Measurements from ENCODE around the gene SLC9A5. TPM values are rescaled to one million over a fixed set of nuclear protein-coding genes. Genes with fewer than 3 reads are reported as not detected.

SLC9A5 gene
- total RNA-seq, 1 donor from 2014 or later = 0.84 TPM

DNA sequence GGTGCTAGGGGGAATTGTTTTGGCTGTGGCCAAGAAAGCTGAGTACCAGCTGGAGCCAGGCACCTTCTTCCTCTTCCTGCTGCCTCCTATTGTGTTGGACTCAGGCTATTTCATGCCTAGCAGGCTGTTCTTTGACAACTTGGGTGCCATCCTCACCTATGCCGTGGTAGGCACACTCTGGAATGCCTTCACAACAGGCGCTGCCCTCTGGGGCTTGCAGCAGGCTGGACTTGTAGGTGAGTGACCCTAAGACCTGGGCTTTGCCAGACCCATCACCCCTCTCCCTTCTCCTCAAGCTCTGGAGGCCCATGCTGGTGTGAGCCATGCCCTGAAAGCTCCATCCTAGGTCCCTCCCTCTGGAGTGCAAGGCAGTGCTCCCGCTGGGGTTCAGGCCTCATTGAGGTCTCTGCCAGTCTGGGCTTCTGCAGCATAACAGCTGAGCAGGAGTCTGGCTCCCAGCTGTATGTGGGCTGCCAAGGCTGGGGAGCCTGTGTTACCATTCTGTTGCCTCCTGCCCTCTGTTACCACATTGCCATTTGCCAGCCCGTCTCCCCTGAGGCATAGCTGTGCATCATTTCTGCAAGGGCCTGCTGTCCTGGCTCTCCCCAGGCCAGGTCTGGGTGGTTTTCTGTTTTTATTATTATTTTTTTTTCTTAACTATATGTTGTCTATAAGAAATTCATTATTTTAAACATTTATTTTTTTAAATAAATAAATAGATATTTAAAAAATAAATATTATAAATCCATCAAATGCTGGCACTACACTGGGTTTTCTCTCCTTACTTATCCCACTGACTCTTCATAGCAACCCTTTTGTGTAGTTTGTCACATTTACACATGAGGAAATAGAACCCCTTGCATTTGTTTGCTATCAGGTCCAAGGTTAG, 4.1 kb downstream of the SLC9A5 start:
- intact Hi-C loops (cut with DNase I) = no loop called here
- no peak for DNase-seq (ENCODE audit: missing footprints)
- ATAC-seq = no peak

DNA sequence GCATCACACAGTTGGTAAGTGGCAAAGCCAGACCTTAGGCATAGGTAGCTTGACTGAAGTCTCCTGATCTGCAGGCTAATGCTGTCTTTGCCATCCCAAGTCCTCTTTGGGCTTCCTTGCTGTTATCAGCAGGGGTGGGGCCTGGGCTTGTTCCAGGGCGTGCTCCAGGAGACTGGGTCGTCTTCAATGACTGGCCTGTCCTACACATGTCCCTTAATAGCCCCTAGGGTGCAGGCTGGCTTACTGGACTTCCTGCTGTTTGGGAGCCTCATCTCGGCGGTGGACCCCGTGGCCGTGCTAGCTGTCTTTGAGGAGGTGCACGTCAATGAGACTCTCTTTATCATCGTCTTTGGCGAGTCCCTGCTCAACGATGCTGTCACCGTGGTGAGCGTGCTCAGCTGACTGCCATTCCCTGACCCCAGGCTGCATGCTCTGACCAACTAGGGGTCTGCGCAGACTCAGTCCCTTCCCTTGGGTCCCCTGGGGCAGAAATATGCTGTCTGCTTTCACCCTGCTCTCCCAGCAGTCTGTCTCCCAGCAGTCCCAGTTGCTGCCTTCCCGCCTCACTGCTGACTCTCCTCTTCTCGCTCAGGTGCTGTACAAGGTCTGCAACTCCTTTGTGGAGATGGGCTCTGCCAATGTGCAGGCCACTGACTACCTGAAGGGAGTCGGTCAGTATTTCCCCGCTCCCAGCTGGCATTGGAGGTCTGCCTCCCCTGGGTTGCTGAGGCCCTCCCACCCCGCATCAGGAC, 6.2 kb downstream of the SLC9A5 start:
- intact Hi-C loops (cut with DNase I) = no loop called here
- ATAC-seq (no peak), DNase-seq (ENCODE audit: missing footprints) (no peak)

DNA sequence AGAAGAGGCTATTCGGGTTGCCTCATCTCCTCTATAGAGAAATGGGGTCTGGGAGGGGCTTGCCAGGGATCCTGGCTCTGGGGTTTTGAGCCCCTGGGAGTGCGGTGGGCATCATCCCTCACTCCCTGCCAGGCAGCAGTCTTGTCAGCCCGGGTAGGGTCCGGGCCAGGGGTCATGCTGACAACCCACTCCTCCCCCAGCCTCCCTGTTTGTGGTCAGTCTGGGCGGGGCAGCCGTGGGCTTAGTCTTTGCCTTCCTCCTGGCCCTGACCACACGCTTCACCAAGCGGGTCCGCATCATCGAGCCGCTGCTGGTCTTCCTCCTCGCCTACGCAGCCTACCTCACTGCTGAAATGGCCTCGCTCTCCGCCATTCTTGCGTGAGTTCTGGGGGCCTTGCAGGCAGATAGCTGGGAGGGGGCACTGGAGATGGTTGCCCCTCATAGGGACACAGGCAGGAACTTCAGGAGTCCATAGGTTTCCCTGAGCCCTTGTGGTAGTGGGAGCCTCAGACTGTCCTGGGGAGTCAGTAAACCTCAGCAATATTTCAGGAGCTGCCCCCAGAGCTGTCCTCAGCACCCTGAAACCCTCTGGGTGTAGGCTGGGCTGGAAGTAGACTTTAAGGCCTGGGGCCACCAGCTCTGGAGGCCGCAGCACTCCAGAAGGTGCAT, 6.9 kb downstream of the SLC9A5 start:
- DNase-seq (ENCODE audit: missing footprints) (no peak), ATAC-seq (no peak)
- intact Hi-C loops (cut with DNase I) = no loop called here

DNA sequence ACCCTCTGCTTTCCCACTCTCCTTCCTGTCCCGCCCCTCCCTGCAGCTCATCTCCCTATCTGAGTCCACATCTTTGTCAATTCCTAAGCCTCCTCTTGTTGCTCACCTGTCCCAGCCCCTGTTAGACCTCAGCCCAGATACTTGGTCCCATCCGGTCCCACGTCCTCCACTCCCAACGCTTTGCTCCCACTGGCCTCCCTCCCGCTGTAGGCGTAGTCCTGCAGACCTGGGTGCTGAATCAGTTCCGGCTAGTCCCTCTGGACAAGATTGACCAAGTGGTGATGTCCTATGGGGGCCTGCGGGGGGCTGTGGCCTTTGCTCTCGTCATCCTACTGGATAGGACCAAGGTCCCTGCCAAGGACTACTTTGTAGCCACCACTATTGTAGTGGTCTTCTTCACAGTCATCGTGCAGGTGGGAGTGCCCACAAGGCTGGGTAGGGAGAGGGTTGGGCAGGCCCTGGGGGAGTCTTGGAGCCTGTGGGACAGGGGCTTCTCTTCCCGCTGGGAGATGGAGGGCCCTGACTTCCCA, 8.0 kb downstream of the SLC9A5 start:
- intact Hi-C loops (cut with DNase I) = no loop called here
- ATAC-seq = no peak
- DNase-seq (ENCODE audit: missing footprints) = no peak

DNA sequence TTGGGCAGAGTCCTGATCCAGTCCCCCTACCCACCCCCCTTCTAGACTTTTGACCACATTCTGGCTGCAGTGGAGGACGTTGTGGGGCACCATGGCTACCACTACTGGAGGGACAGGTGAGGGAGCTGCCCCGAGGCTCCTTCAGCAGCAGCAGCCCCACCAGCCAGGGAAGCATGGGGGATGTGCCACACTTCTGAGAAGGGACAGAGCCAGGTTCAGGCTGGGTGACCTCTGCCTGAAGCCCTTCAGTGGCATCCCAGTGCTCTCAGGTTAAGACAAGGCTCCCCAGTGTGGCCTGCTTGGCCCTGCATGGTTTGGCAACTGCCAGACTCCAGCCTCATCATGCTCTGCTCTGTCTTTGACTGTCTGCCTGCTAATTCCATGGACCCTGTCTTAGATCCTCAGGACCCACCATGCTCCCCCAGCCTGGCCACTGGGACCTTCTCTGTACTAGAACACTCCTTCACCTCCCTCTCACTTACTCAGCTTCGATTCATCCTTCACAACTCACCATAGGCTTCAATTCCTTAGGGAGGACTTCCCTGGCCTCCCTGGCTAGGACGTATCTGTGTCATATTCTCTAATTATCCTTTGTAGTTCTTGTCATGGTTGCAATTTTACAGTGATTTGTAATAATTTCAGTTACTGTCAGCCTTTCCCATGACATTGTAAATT, 8.8 kb downstream of the SLC9A5 start:
- DNase-seq (ENCODE audit: missing footprints) (no peak), ATAC-seq (no peak)
- intact Hi-C loops (cut with DNase I) = no loop called here

DNA sequence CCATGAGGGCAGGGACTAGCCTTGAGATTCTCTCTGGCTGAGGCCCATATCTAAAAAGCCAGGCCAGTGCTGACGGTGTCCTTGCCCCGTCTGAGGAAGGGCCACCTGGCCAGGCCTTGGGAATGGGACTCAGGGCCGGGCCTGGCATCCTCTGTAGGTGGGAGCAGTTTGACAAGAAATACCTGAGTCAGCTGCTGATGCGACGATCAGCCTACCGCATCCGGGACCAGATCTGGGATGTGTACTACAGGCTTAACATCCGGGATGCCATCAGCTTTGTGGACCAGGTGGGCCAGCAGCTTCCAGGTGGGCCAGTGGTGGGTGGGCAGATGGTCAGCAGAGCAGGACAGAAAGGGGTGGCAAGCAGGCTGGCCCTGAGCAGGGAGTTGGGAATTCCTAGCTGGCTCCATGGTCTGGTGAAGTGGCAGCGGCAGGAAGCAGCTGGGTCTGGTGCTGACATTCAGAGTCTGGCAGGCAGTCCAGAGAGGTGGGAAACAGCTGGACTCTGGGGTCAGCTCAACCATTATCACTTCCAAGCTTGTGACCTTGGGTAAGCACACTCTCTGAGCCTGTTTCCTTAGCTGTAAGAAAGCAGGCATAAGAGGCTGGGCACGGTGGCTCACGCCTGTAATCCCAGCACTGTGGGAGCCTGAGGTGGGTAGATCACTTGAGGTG, 9.5 kb downstream of the SLC9A5 start:
- intact Hi-C loops (cut with DNase I) = no loop called here
- ATAC-seq (no peak), DNase-seq (ENCODE audit: missing footprints) (no peak)

DNA sequence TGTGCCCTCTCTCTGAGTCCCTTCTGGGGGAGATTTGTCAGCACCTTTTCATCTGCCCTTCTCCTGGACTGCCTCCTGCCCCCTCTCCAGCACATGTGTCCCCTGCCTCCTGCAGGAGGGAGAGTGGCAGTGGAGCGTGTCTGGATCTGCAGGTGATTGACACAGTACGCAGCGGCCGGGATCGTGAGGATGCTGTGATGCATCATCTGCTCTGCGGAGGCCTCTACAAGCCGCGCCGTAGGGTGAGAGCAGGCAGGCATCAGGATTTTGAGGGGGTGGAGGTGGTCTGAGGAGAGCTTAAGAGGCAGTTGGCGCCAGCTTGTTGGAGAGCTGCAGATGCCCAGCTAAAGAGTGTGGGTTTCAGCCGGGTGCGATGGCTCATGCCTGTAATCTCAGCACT, 10.9 kb downstream of the SLC9A5 start:
- DNase-seq (ENCODE audit: missing footprints) = no peak
- ATAC-seq = no peak
- intact Hi-C loops (cut with DNase I) = loop anchor here (5.0 kb wide), 1 partner anchor 138 kb away; no protein-coding TSS in a partner anchor

DNA sequence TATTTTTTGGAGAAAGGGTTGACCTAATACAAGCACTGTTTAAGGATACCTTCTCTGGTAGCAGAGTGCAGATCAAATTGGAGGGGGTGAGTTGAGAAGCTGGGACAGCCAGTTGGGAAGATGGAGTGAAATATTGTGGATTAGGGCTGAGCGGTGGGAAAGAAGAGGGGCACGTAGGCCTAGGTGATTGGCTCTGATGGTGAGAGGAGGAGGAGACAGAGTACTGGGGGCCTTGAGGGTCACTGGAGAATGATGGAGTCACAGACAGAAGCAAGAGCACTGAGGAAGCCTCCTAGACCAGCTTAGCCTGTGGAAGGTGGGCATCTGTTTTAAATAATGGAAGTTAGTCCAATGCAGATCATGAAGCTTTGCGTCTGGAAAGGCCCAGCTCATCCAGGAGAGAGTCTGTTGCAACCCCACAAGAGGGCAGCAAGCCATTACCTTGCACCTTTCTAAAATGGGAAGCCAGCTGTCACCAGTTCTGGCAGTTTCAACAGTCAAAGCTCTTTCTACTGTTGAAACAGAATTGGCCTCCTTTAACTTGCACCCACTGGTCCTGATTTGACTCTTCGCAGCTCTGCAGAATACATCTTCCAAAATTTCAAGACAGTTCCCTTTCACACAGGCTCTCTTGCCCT, 11.8 kb downstream of the SLC9A5 start:
- DNase-seq (ENCODE audit: missing footprints) = no peak
- intact Hi-C loops (cut with DNase I) = loop anchor here (1.0 to 5.0 kb wide), 2 partner anchors 137 to 156 kb away; partner anchors contain the start of gene ZDHHC1
- ATAC-seq = peak; percentile 62

DNA sequence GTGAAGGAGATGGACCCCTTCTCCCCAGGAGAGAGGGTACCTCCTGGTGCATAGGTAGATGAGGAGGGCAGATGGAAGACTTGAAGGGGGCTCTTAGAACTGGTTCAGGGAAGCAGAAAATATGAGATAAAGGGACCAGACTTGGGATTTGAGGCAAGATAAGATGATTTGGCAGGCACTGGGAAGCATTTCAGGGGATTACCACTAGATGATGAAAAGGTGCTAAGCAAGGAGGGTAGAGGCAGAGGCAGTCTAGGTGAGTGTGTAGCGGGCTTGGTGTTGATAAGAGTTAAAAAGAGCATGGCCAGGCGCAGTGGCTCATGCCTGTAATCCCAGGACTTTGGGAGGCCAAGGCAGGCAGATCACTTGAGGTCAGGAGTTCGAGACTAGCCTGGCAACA, 14.4 kb downstream of the SLC9A5 start:
- ATAC-seq = no peak
- intact Hi-C loops (cut with DNase I) = loop anchor here (5.0 kb wide), 1 partner anchor 134 kb away; no protein-coding TSS in a partner anchor
- no peak for DNase-seq (ENCODE audit: missing footprints)

DNA sequence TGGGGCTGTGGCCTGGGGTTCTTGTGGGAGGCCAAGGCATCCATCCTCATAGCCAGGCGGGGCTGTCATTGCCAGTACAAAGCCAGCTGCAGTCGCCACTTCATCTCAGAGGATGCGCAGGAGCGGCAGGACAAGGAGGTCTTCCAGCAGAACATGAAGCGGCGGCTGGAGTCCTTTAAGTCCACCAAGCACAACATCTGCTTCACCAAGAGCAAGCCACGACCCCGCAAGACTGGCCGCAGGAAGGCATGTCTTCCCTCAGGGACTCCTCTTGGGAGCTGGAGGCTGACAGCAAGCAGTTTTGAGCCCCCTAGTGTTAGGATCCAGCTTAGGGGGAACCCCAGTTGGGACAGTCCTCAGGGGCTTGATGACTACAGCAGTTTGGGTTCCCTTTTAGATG, 15.5 kb downstream of the SLC9A5 start:
- ATAC-seq (no peak), DNase-seq (ENCODE audit: missing footprints) (no peak)
- intact Hi-C loops (cut with DNase I) = loop anchor here (5.0 kb wide), 1 partner anchor 133 kb away; no protein-coding TSS in a partner anchor

DNA sequence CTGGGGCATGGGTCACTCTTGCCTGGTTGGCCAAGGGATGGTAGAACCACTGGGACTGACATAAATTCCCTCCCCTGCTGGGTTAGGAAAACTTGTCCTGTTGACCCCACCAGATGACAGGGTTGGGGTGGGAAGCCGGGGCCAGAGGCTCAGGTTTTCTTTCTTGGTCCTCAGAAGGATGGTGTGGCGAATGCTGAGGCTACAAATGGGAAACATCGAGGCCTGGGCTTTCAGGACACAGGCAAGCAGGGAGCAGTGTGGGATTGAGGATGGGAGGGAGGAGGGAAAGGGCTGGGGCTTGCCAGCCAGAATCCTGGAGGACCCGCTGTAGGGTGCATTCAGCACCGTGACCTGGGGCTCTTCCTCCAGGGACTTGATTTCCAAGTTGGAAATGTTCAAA, 16.1 kb downstream of the SLC9A5 start:
- intact Hi-C loops (cut with DNase I) = loop anchor here (5.0 kb wide), 1 partner anchor 132 kb away; no protein-coding TSS in a partner anchor
- DNase-seq (ENCODE audit: missing footprints) = no peak

DNA sequence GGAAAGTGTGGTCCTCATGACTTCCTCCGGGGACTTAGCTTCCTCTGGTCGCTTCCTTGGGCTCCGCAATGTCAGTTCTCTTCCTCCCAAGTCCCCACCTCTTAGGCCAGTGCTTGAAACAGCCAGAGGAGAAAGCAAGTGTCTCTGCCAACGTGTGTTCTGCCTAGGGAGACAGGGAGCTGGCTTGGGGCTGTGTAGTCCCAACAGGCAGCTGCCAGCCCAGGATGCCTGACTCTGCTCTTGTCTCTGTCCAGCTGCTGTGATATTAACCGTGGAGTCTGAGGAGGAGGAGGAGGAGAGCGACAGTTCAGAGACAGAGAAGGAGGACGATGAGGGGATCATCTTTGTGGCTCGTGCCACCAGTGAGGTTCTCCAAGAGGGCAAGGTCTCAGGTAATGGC, 17.1 kb downstream of the SLC9A5 start:
- intact Hi-C loops (cut with DNase I) = no loop called here
- no peak for ATAC-seq
- DNase-seq (ENCODE audit: missing footprints) = no peak

More for the DNA sequence above, 16.1 kb downstream of the SLC9A5 start:
- ATAC-seq = no peak

DNA sequence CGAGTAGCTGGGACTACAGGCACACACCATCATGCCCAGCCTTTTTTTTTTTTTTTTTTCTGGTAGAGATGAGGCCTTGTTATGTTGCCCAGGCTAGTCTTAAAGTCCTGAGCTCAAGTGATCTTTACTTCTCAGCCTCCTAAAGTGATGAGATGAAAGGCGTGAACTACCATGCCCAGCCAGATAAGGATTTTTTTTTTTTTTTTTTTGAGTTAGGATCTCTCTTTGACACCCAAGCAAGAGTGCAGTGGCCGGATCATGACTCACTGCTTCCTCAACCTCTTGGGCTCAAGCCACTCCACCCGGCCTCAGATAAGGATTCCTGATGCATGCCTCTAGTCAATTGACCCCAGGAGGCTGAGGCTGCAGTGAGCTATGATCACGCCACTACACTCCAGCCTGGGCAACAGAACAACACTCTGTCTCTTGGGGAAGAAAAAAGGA, 19.4 kb downstream of the SLC9A5 start:
- DNase-seq (ENCODE audit: missing footprints) = peak; percentile 71

DNA sequence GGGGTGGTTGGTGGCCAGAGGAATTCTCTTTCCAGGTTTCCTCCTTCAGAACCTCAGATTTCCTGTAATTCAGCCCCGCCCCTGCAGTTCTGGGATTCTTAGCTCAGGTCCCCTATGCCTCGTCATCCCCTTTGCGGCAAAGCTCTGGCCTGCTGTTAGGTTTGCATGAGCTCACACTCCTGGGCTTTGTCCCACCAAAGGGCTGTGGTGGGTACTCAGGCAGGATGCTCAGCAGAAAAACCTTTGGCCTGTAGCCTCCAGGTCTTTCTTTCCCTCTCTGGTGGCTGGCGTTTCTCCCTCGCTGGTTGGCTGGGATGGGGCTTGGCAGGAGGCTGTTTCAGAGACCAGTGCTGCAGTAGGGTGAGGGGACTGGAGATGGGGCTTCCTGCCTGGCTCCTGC, 21.0 kb downstream of the SLC9A5 start:
- ATAC-seq = no peak
- peak; percentile 51 for DNase-seq (ENCODE audit: missing footprints)
- intact Hi-C loops (cut with DNase I) = no loop called here

More for the DNA sequence above, 19.4 kb downstream of the SLC9A5 start:
- intact Hi-C loops (cut with DNase I) = no loop called here
- peak; percentile 75 for ATAC-seq

DNA sequence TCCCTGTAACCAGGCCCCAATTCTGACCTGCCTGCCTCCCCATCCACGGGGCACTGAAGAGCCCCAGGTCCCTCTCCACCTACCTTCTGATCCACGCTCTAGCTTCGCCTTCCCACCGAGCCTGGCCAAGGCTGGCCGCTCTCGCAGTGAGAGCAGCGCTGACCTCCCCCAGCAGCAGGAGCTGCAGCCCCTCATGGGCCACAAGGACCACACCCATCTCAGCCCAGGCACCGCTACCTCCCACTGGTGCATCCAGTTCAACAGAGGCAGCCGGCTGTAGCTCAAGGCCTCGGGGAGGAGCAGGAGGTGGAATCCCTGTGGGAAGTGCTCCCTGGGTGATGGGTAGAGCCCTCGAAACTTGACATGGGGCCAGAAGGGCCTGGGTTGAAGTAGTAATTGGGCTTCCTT, 22.2 kb downstream of the SLC9A5 start:
- no peak for ATAC-seq
- intact Hi-C loops (cut with DNase I) = no loop called here
- DNase-seq (ENCODE audit: missing footprints) = no peak

DNA sequence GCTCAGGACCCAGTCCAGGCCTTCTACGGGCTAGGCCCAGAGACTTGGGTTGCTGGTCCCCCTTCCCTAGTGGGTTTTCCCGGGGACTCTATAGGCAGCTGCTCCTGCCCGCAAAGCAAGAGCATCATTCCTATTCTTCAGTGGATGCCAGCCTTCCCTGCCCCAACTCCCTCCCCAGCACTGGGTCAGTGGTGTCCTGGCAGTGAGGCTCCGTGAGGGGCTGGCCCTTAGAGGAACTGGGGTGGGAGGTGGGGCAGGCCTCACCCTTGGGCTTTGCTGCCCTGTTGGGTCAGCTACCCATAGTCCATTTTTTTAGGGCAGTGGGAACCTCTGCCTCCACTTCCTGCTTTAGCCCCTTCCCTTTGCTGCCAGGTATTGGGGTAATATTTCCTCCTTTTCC, 22.7 kb downstream of the SLC9A5 start:
- ATAC-seq (no peak), DNase-seq (ENCODE audit: missing footprints) (no peak)
- intact Hi-C loops (cut with DNase I) = no loop called here

DNA sequence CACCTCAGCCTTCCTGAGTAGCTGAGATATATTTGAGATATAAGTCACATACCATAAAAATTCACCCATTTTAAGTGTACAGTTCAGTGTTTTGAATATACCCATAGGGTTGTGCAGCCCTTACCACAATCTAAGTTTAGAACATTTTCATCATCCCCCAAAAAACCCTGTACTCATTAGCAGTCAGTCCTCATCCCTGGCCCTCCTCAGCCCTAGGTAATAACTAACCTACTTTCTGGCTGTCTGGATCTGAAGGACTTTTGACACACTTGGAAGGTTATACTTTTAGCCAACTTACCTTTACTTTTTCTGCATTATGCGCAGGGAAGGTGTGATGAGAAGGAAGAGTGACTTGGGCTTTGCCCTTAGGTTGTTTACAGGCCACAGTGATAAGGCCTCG, 26.5 kb downstream of the SLC9A5 start:
- no peak for ATAC-seq
- intact Hi-C loops (cut with DNase I) = no loop called here
- DNase-seq (ENCODE audit: missing footprints) = no peak
